ENCODE results near the gene SNRNP70.
"Not testable (repeated sequence)": the region's sequence is repeated elsewhere in the genome, so short reads cannot be mapped to it uniquely, and the experiment has no call there.

Gene SNRNP70

GRCh38 chr19:49118565-49119410, 33.5 kb downstream of the SNRNP70 start, which contains the start of gene C19orf73:
C19orf73 (minus strand) TSS chr19:49119143; CDS start chr19:49119022, 121 bp downstream.
- DNase-seq (ENCODE audit: low read depth in 1 of 2, low spot score in 1 of 2) = peak; percentile 91

- no peak for DNase-seq (ENCODE audit: low read depth in 1 of 2, low spot score in 1 of 2)
These were observed 34.4 kb downstream of the SNRNP70 start, which contains the start of gene PPFIA3 for GRCh38 chr19:49119411-49120324. PPFIA3 (plus strand) TSS chr19:49119544; CDS start chr19:49127874, 8,330 bp downstream.

GRCh38 chr19:49120325-49120683, 35.1 kb downstream of the SNRNP70 start:
- DNase-seq (ENCODE audit: low read depth in 1 of 2, low spot score in 1 of 2) = no peak

DNA sequence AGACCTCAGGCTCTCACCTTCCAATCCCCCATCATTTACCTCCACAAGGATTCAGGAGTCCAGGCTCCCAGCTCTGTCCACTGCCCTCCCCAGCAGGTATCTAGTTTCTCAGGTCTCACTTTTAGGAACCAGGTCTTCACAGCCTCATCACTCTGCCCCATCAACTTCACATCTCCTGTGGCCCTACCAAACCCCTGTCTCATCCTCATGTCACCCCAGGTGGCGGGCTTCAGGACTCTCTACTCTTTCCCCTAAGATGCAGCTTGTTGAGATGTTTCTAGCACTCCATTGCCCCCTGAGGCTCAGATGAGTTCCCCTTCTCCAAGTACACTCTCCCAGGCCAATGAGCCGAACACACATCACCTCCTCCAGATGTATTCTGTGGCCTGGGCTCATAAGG, 35.6 kb downstream of the SNRNP70 start:
- no peak for DNase-seq (ENCODE audit: low read depth in 1 of 2, low spot score in 1 of 2)

GRCh38 chr19:49121841-49122240, 36.6 kb downstream of the SNRNP70 start:
- DNase-seq (ENCODE audit: low read depth in 1 of 2, low spot score in 1 of 2) = not testable (repeated sequence)

DNA sequence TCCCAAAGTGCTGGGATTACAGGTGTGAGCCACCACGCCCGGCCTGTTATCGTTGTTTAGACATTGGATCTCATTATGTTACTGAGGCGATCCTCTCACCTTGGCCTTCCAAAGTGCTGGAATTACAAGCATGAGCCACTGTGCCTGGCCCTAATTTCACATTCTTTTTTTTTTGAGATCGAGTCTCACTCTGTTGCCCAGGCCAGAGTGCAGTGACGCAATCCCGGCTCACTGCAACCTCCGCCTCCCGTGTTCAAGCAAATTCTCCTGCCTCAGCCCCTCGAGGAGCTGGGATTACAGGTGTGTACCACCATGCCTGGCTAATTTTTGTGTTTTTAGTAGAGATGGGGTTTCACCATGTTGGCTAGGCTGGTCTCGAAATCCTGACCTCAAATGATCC, 38.0 kb downstream of the SNRNP70 start:
- DNase-seq (ENCODE audit: low read depth in 1 of 2, low spot score in 1 of 2) = not testable (repeated sequence)

DNA sequence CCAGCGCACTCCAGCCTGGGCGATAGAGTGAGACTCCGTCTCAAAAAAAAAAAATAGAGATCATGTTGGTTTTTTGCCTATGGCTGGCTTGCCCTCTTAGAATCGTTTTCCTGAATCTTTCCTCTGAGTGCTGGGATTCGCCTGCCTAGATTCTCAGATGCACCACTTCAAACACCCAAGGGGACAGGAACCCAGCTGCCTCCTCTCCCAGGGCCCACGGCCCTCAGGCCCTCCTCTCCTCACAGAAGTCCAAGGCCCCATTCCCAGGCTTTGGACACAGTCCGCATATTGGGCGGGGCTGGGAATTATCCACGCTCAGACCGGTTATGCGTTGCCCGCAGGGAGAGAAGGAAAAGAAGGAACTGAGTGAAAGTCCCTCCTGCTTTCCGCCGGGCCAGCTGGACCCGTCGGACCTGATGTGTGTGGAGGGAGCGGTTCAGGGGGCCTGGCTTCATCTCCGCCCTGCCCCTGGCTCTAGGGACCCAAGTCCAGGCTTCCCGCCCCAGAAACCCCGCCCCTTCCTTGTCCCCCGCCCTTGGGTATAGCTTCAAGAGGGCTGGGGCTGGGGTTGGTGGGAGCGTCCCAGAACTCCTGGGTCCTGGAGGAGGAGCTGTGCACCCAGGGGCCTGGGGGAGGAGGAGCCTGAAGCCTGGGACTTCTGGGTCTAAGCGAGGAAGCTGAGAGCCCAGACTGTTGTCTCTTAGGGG, 39.9 kb downstream of the SNRNP70 start:
- no peak for DNase-seq (ENCODE audit: low read depth in 1 of 2, low spot score in 1 of 2)

DNA sequence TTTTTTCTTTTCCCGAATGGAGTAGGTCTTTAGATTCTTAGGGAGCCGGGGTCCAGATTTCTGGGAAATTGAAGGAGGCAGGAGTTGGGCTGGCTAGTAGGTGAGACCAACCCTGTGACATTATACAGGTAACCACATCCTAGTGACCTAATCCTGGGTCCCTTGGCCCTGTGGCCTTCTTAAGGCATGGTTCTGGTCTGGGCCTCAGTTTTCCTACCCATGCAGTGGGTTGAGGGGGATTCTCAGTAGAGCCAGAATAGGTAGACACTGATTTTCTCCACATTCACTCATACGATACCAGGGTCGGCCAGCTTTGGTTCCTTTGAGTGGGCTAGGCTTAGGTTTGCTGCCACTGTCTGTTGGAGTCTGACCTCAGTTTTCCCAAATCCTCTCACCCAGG, 41.3 kb downstream of the SNRNP70 start:
- no peak for DNase-seq (ENCODE audit: low read depth in 1 of 2, low spot score in 1 of 2)

DNA sequence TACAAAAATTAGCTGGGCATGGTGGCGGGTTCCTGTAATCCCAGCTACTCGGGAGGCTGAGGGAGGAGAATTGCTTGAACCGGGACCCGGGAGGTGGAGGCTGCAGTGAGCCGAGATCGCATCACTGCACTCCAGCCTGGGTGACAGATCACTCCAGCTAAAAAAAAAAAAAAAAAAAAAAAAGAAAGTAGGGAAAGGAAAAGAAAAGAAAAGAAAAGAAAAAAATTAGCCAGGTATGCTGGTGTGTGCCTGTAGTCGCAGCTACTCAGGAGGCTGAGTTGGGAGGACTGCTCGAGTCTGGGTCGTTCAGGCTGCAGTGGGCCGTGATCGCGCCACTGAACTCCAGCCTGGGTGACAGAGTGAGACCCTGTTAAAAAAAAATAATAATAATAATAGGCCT, 42.0 kb downstream of the SNRNP70 start:
- not testable (repeated sequence) for DNase-seq (ENCODE audit: low read depth in 1 of 2, low spot score in 1 of 2)

GRCh38 chr19:49127674-49128544, 42.7 kb downstream of the SNRNP70 start:
- DNase-seq (ENCODE audit: low read depth in 1 of 2, low spot score in 1 of 2) = peak; percentile 95 to 96

- no peak for DNase-seq (ENCODE audit: low read depth in 1 of 2, low spot score in 1 of 2)
These were observed 43.4 kb downstream of the SNRNP70 start for GRCh38 chr19:49128545-49129237.

GRCh38 chr19:49129238-49129583, 44.0 kb downstream of the SNRNP70 start:
- no peak for DNase-seq (ENCODE audit: low read depth in 1 of 2, low spot score in 1 of 2)

GRCh38 chr19:49130325-49130724, 45.1 kb downstream of the SNRNP70 start:
- DNase-seq (ENCODE audit: low read depth in 1 of 2, low spot score in 1 of 2) = no peak

DNA sequence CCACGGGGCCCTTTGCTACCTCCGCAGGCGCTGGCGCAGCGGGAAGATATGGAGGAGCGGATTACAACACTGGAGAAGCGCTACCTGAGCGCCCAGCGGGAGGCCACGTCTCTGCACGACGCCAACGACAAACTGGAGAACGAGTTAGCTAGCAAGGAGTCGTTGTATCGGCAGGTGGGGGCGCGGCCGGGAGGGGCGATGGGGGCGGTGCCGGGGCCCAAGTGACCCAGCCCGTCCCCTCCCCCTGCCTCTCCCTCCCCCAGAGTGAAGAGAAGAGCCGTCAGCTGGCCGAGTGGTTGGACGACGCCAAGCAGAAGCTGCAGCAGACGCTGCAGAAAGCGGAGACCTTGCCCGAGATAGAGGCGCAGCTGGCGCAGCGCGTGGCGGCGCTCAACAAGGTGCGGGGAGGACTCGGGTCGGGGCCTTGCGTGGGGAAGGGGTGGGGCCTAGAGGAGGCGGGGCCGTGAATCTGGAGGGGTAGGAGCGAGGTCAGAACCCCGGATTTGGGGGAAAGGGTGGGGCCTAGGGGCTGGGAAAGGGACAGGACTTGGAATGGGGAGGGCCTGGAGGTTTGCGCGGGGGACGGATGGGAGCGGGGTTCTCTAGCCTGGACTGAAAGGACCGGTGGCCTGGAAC, 47.8 kb downstream of the SNRNP70 start:
- DNase-seq (ENCODE audit: low read depth in 1 of 2, low spot score in 1 of 2) = no peak

DNA sequence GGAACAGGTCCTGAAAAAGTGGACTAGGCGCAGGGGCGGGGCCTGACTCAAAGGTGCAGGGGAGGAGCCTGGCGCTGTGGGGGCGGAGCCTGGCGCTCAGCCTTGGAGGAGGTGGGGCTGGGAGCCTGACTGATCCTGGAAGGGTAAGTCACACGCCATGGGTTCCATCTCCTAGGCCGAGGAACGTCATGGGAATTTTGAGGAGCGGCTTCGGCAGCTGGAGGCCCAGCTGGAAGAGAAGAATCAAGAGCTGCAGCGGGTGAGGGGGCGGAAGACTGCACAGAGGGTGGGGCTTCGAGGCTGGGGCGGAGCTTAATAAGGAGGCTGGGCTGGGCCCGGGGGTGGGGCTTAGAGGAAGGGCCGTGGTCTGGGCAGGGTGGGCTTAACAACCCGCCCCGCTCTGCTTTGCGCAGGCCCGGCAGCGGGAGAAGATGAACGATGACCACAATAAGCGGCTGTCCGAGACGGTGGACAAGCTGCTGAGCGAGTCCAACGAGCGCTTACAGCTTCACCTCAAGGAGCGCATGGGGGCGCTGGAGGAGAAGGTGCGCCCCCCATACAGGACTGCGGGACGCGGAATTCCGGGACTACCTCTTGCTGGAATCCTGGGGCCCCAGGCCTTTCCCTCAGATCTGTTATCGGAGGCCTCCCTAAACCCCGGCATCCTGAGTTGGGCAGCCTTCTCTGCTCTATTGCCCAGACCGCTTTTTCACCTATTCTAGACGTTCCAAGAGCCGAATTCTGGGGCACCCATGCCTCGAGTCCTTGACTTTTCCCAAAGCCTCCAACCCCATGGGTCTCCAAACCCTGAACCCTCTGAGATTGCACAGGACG, 48.6 kb downstream of the SNRNP70 start:
- DNase-seq (ENCODE audit: low read depth in 1 of 2, low spot score in 1 of 2) = no peak

GRCh38 chr19:49135686-49136085, 50.4 kb downstream of the SNRNP70 start:
- no peak for DNase-seq (ENCODE audit: low read depth in 1 of 2, low spot score in 1 of 2)

DNA sequence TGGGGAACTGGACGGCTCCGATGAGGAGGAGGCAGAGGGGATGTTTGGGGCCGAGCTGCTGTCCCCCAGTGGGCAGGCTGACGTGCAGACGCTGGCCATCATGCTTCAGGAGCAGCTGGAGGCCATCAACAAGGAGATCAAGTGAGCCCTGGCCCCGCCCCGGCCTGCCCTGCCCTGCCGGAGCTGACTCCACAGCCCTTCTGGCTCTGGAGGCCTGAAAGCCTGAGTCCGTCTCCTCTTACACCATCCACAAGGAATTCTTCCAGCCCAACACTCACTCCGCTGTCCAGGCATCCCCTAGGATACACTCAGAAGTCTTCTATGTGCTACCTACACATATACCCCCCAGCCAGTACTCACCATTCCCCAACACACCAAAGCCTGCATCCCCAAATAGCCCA, 51.5 kb downstream of the SNRNP70 start:
- no peak for DNase-seq (ENCODE audit: low read depth in 1 of 2, low spot score in 1 of 2)

DNA sequence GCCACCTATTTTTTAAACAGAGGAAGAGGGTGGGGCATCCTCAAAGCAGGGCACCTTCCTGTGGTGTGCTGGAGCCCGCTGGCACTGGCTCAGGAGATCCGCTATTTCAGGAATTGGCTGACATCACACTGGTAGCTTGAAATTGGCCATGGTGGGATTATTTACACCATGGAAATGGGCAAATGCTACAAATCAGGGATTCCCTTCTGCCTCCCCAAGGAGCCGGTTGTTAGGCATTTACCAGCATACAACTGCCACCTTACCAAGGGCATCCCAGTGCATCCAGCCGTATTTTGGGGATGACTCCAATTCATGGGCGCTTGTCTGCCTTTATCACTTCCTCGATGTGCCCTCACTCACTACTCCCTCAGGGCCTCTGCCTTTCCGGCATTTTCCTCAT, 55.7 kb downstream of the SNRNP70 start:
- DNase-seq (ENCODE audit: low read depth in 1 of 2, low spot score in 1 of 2) = no peak
